ENCODE data around the gene YJEFN3. TPM values are rescaled to one million over a fixed set of nuclear protein-coding genes. Genes with fewer than 3 reads are reported as not detected.

YJEFN3 gene
- total and polyA plus RNA-seq, 2 of the 8 experiments (the other 6 are each of a cell fraction or from before 2014, with no cell fraction given): 5.7 to 9.4 TPM

DNA sequence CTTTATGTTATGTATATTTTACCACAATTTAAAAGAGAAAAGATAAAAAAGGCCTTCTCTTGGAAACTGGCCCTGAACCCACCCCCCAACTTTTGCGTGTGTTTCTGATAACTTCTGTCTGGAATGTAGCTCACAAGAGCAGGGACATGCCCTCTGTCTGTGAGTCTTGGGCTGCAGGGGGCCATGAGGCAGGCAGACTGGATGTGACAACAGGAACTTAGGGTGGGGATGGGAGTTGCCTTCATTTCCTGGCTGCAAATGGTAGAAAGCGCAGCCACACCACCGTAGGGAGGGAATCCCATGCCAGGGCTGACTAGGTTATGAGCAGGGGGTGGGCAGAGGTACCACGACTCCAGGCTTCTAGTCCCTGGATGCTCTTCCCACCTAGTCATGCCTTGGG, 31.2 kb downstream of the YJEFN3 start:
- ChIA-PET CTCF (ENCODE audit: partially characterized antibody) (interaction anchor here (0.7 to 20.0 kb wide), 9 partner anchors 10 to 177 kb away, joined by 3 to 223 read pairs (median 6); partner anchors contain the start of gene GMIP), POLR2A (ENCODE audit: partially characterized antibody) (interaction anchor here (1.7 kb wide), 1 partner anchor 9 kb away, joined by 3 read pairs; no protein-coding TSS in a partner anchor)
- Histone ChIP-seq H3K18ac (ENCODE audit: extremely low read depth, low read length) (no peak overlapping the region), H2BK20ac (ENCODE audit: low read length) (no peak overlapping the region), H2AK5ac (ENCODE audit: low read depth, low read length) (no peak overlapping the region), H2BK5ac (ENCODE audit: low read depth, low read length) (0 out of 2 replicates have a peak overlapping the region, but pooled peaks have one; percentile 9), H2AFZ (ENCODE audit: low read length) (no peak overlapping the region), H3K79me1 (ENCODE audit: low read depth, low read length) (0 out of 2 replicates have a peak, but pooled peaks cover 2% of the 10 kb centered on the region), H3K27me3 (replicated peaks in 1 of 4; ENCODE audit: control insufficient read depth in 3 of 4, extremely low read depth in 1 of 4, insufficient read depth in 3 of 4, low read length in 3 of 4) (no peaks in the 10 kb centered on the region), H2BK120ac (replicated peaks; ENCODE audit: low read depth, low read length) (no peak overlapping the region), H4K20me1 (replicated peaks in 1 of 2; ENCODE audit: control insufficient read depth in 1 of 2, insufficient read depth in 2 of 2, low read length in 2 of 2) (no peaks in the 10 kb centered on the region), H3K4me3 (ENCODE audit: extremely low read depth in 1 of 4, insufficient read depth in 2 of 4, low read depth in 3 of 4, low read length in 4 of 4) (no peak overlapping the region), H3K9ac (replicated peaks in 1 of 4; ENCODE audit: extremely low read depth in 1 of 4, low read depth in 3 of 4, low read length in 3 of 4) (0 out of 7 replicates have a peak overlapping the region, but pooled peaks of 1 of the 4 experiments have one; percentile 39), H3K36me3 (ENCODE audit: control insufficient read depth in 2 of 4, insufficient read depth in 4 of 4, low read length in 3 of 4) (no peaks in the 10 kb centered on the region), H2BK12ac (ENCODE audit: low read depth, low read length) (no peak overlapping the region), H4K5ac (ENCODE audit: insufficient read length, low read depth, low read length) (no peak overlapping the region), H4K8ac (ENCODE audit: extremely low read depth, insufficient read depth, low read length) (no peak overlapping the region), H3K4me2 (ENCODE audit: insufficient read depth in 1 of 2, low read depth in 2 of 2, low read length in 2 of 2) (no peak overlapping the region), H3K79me2 (ENCODE audit: control insufficient read depth in 1 of 2, insufficient read depth in 2 of 2, low read length in 2 of 2) (no peaks in the 10 kb centered on the region), H3K4me1 (replicated peaks in 1 of 4; ENCODE audit: control insufficient read depth in 3 of 4, insufficient read depth in 4 of 4, low read length in 3 of 4) (peaks cover 0 to 4% (median 0%) of the 10 kb centered on the region in 4 experiments; a peak in 2 of 7 replicates), H3K4ac (replicated peaks; ENCODE audit: insufficient read length, low read depth, low read length) (no peak overlapping the region), H2BK15ac (ENCODE audit: low read length) (no peak overlapping the region), H3K9me3 (ENCODE audit: insufficient read depth in 2 of 2, low read depth in 1 of 2, low read length in 1 of 2) (no peaks in the 10 kb centered on the region), H3K23me2 (ENCODE audit: low read depth, low read length) (no peaks in the 10 kb centered on the region), H4K91ac (replicated peaks; ENCODE audit: insufficient read length, low read length) (no peak overlapping the region), H3K23ac (ENCODE audit: insufficient read length) (no peak overlapping the region), H3K56ac (replicated peaks; ENCODE audit: insufficient read length, low read depth, low read length) (no peak overlapping the region), H3K27ac (ENCODE audit: low read depth, low read length) (no peak overlapping the region), H3K14ac (ENCODE audit: insufficient read length) (no peak overlapping the region)
- WGBS, 2 experiments (ENCODE audit: extremely low coverage in 1 of 2, insufficient coverage in 1 of 2, insufficient read length in 1 of 2, insufficient replicate concordance in 2 of 2, low coverage in 1 of 2, low lambda C conversion rate in 2 of 2, missing lambda C conversion rate in 1 of 2): 83% methylated on average over 4 of the region's 4 CpGs; no CpG with 5 or more reads in 1 of the 2 experiments
- no peak for FAIRE-seq
- DNase-seq (ENCODE audit: low read depth in 1 of 2, low spot score in 2 of 2): no peak
- TF ChIP-seq SAP30 (IDR thresholded peaks at IDR 0.05; ENCODE audit: insufficient read depth, insufficient replicate concordance, low read length): no peak
- no peak for TF ChIP-seq GTF2F1 (IDR thresholded peaks at IDR 0.05; ENCODE audit: borderline replicate concordance, low read depth, low read length)
- TF ChIP-seq, protein P1, sequence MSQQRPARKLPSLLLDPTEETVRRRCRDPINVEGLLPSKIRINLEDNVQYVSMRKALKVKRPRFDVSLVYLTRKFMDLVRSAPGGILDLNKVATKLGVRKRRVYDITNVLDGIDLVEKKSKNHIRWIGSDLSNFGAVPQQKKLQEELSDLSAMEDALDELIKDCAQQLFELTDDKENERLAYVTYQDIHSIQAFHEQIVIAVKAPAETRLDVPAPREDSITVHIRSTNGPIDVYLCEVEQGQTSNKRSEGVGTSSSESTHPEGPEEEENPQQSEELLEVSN (IDR thresholded peaks at IDR 0.05): no peak

All from H1 (cell line).